Caki2 (cell line): ENCODE measurements around the gene OR6N1. TPM values are rescaled to one million over a fixed set of nuclear protein-coding genes. Genes with fewer than 3 reads are reported as not detected.

Experiments used
- DNase-seq: peaks from one replicate; pipeline ENCODE4 v3.0.0-alpha.2; 2015; ENCODE audit warnings: low read depth
- in situ Hi-C: cut with HindIII; loops from 2 replicates; pipeline ENCODE4 v1.10.0; 2016; ENCODE audit warnings: low sequenced_read_pairs, low pct_unique_long_range_greater_than_20kb, mixed read lengths
- total RNA-seq: library from RNA; depleted of rRNA; stranded (reverse); fragments of >200 nt; shearing (Covaris generic); gene quantifications from 2 replicates; pipeline ENCODE4 v1.2.3, GENCODE V29; 2014; ENCODE audit warnings: low replicate concordance; rRNA removed

Gene OR6N1, protein sequence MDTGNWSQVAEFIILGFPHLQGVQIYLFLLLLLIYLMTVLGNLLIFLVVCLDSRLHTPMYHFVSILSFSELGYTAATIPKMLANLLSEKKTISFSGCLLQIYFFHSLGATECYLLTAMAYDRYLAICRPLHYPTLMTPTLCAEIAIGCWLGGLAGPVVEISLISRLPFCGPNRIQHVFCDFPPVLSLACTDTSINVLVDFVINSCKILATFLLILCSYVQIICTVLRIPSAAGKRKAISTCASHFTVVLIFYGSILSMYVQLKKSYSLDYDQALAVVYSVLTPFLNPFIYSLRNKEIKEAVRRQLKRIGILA
- total RNA-seq = not detected in 2 replicates

DNA sequence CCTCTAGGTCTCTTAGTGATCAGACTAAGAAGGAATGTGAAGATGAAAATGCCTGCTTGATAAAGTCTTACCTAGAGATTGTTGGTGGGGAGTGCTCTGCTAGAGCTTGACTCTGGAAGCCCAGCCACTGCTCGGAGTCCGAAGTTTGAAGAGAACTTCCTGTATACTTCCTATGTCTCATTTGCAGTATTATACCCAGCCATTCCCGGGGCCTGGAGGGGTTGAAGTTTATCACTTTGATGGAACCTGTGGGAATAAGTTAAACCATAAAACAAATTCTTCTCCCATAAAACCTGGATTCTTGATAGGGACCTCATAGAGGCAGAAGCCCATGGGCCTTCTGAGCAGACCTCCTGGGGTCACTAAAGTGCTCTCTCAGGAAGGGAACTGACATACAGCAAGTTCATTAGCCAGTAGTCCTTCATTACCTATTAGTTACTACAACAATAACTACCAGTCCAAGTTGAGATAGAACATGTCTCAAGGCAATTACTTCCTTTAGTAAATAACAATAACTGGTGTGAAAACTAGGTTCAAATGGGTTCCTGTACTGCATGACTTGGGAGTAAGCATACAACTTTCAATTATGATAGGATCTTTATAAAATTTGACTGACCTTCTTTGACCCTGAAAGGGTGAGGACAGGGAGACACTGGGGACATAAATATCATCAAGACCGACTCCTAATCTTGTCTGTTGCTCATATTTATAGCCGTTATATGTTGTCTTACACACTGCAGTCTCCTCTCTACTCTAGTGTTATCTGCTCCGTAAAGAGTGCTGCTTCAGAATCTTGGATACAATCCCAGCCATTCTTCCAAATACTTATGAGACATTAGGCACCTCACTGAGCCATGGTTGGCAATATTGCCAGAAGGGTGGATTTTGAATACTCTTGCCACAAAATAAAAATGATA, at the start of gene OR6N1:
OR6N1 (minus strand) TSS at position 246 of the 917 bp plus-strand sequence. CDS start 5,513 bp downstream, outside the sequence.
- DNase-seq = no peak
- in situ Hi-C loops = no loop called here

GRCh38 chr1:158821723-158822122, 49.7 kb upstream of the OR6N1 start:
- DNase-seq = no peak
- in situ Hi-C loops = no loop called here

DNA sequence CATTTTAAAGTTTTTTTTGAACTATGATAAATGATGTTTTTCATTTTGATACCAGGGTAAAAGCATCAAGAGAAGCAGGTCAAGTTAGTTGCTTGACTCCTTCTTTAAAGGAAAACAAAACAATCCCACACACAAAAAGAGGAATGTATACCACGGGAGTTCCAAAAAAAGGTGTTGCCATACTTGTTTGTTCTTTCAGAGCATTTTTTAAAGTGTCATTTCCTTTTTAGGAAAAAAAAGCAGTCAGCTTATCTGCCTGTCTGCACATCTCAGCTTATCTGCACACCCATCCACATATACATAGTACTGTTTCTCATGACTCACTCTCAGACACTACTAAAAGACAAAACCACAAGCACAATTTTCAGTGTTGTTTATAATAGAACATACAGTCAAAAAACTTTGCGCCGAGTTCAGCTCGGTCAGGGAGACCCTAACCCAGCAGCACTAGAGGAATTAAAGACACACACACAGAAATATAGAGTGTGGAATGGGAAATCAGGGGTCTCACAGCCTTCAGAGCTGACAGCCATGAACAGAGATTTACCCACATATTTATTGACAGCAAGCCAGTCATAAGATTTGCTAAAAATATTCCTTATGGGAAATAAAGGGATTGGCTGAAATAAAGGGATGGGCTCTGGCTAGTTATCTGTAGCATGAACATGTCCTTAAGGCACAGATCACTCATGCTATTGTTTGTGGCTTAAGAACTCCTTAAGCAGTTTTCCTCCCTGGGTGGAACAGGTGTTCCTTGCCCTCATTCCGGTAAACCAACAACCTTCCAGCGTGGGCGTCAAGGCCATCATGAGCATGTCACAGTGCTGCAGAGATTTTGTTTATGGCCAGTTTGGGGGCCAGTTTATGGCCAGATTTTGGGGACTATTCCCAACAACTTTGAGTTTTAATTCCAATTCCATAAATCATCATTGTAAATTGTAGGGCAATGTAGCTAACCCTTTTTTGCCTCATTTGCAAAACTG, 47.8 kb upstream of the OR6N1 start:
- in situ Hi-C loops = no loop called here
- DNase-seq = no peak

DNA sequence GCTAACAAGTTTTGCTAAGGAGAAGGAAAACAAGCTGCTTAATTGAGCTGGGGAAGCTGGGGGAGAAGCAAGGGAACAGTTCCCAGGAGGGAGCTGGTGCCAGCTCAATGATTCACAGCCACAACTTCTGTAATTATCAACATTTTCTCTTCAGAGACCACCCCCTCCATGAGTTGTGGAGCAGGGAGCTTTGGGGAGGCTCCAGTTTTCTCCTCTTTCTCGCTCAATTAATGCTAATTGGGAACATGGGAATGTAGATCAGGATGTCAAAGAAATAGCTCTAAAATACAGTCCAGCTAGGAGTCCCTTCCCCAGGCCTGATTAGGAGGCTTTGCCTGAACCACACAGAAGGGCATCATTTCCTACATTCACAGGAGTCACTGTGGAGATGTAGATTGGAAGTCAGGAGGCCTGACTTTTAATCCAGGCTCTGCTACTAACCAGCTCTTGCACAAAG, 47.0 kb upstream of the OR6N1 start:
- in situ Hi-C loops = no loop called here
- DNase-seq = no peak

GRCh38 chr1:158818560-158818959, 46.6 kb upstream of the OR6N1 start:
- DNase-seq = no peak
- in situ Hi-C loops = no loop called here

DNA sequence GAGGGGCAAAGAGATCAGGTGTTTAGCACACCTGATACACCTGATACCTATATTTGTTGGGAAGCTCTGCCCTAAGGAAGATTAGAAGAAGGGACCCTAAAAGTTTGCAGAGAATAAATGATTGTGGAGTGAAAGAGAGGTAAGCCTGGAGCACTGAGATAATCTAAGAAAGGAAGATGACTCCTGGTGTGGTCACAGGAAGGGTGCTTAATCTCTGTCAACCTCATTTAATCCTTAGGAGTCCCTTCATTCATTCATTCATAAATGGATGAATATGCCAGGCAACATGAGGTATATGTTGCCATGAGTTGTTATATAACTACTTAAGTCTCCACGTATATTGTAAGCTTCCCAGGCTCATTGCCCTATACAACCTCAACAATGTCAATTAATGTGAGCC, 43.0 kb upstream of the OR6N1 start:
- in situ Hi-C loops = no loop called here
- no peak for DNase-seq

DNA sequence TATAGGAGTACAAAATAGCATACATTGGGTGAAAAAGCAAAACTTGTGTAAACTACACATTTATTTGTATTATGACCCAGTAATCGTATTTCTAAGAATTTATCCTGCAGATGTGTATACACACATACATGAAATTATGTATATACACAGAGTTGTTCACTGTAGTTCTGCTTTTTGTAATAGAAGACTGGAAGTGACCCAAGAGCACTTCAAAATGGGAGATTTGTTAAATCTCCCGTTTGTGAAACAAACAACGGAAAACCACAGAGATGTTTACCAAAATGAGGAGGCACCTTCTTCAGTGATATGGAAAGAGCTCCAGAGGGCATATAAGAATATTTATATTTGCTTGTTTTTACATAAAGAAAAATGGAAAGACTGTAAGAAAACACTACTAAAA, 41.2 kb upstream of the OR6N1 start:
- DNase-seq = no peak
- in situ Hi-C loops = no loop called here

DNA sequence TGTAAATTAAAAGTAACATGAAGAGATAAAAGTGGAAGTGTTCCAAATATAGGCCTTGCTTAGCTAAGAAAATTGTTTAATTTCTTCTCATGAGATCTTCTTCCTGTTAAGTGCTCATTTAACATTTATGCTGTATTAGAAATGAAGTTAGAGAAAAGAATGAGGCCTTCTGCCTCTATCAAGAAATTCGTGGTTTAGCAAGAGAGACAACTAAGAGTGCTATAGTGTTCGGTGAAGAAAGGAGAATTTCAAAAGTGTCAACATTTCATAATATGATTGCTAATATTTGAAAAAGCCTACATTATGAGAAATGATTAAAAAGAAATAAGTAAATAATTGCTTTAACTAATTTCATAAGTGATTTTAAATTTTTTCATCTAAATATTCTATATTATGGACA, 40.3 kb upstream of the OR6N1 start:
- DNase-seq = no peak
- in situ Hi-C loops = no loop called here

DNA sequence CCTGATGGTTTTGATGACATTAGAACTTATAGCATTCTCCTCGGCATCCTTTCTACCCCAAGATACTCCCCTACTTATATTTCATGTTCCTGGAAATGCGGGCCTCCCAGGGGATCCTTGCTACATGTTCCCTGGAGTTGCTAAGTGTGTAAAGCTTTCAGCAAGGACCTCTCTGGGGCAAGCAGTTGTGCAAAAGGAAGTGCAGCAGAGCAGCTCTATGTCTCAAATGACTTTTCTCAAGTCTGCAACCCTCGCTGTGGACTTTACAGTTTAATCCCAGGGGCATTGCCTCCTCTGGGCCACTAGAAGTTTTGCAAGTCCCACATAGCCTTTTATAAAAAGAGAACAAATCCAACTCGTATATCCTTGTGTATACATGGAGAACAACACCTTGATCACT, 38.3 kb upstream of the OR6N1 start:
- in situ Hi-C loops = no loop called here
- no peak for DNase-seq

GRCh38 chr1:158809862-158810261, 37.9 kb upstream of the OR6N1 start:
- in situ Hi-C loops = no loop called here
- DNase-seq = no peak

DNA sequence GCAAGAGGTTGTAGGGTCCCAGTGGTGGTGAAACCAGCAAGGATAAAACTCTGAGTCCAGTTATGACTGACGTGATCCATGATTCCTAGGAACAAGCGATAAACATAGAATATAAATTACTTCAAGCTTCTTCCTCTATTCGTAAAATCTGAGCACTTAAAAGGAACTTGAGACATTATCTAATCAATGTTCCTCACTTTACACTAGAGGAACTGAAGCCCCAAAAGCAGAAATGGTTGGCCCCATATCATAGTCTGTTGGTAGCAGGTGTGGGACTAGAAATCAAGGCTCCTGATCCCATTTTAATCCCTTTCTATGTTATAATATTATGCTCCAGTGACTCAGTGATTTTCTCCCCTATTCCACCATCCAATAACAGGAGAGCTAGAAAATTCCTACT, 37.3 kb upstream of the OR6N1 start:
- in situ Hi-C loops = no loop called here
- DNase-seq = no peak

DNA sequence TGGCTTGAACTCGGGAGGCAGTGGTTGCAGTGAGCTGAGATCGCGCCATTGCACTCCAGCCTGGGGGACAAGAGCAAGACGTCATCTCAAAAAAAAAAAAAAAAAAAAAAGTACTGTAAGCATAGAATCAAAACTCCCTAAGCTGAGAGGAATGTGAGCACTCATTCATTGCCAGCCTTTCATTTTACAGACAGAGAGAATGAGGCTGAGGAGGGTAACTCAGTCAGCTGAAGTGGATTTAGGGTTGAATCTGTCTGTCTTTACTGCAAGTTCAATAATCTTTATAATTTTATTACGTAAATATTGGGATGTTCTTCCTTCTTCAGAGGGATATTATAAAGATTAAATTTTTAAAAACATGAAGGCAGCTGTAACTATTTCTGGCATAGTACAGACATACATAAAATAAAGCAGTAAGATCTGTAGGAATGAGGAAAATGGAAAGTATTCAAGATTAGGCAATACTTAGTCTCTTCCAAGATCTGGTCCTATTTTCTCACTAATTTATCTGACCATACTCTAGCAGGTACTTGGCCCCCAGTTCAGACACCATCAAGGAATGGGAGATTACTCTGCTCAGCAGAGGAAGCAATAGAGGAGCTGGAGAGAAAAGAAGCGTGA, 35.0 kb upstream of the OR6N1 start:
- no peak for DNase-seq
- in situ Hi-C loops = no loop called here

- in situ Hi-C loops = no loop called here
- DNase-seq = no peak
Measured at GRCh38 chr1:158803678-158804077, 31.7 kb upstream of the OR6N1 start.

DNA sequence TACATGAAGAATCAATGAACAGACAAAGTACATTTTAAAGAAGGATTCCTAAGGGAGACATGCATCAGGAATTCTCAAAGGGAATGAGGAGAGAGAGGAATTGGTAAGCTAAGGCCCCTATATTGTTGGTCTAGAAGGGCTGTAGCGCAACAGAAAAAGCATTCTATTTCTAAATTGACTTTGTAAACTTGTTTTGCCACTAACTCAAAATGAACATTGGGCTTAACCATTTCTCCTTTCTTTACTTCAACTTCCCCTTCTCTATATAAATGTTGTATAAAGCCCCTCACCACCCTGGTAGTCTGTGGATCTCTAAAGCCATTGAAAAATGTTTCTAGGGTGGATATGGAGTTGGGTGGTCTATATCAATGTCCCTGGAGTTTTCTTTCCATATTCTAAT, 29.4 kb upstream of the OR6N1 start:
- in situ Hi-C loops = no loop called here
- DNase-seq = no peak

GRCh38 chr1:158800526-158800925, 28.5 kb upstream of the OR6N1 start:
- in situ Hi-C loops = no loop called here
- no peak for DNase-seq

DNA sequence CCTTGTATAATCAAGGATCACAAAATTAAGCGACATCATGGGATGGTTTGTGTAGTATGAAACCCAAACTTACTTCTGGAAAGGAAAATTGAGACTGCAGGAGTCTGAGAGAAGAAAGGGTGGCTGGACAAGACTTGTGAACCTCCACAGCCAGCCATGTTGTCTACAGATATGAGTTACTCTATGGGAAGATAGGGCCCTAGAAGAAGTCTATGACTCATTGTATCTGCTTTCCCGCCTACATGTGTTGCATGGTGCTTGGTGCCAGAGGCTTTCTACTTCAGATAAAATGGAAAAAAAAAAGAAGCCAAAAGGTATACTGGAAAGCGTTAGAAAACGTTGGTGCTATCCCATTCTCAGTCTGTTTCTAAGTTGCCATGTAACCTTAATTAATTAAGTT, 27.7 kb upstream of the OR6N1 start:
- in situ Hi-C loops = no loop called here
- no peak for DNase-seq

DNA sequence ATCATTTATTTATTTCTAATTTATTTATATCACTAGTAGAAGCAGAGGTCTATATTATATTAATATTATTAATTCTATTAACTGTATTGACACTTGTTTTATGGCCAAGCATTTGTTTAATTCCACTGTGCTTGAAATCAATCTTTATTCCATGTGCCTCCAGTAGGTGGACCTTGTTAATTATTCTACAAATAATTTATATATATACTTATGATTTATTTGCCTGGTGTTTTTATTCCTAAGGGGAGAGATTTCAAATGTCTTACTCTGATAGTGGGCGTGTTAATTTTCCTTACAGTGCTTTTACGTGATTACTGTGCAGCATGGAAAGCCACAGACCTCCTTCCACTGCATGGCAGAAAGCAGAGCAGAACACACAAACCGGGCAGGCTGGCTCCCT, 26.5 kb upstream of the OR6N1 start:
- no peak for DNase-seq
- in situ Hi-C loops = no loop called here

- in situ Hi-C loops = no loop called here
- no peak for DNase-seq
Measured at GRCh38 chr1:158794247-158794646, 22.3 kb upstream of the OR6N1 start.
